HG03175 (cell line): ENCODE measurements around the gene TIAM1.

Experiments
- ATAC-seq: cut with Tn5 transposase; IDR thresholded peaks from one replicate; pipeline ENCODE4 v1.9.1; 2021; ENCODE audit warnings: mild to moderate bottlenecking, moderate library complexity; ENCODE audit not compliant: unreplicated experiment

TIAM1 gene

GRCh38 chr21:31290765-31291164, 53.3 kb downstream of the TIAM1 start:
- ATAC-seq = no peak

GRCh38 chr21:31289702-31290101, 54.4 kb downstream of the TIAM1 start:
- ATAC-seq = no peak

GRCh38 chr21:31288191-31288590, 55.9 kb downstream of the TIAM1 start:
- no peak for ATAC-seq

DNA sequence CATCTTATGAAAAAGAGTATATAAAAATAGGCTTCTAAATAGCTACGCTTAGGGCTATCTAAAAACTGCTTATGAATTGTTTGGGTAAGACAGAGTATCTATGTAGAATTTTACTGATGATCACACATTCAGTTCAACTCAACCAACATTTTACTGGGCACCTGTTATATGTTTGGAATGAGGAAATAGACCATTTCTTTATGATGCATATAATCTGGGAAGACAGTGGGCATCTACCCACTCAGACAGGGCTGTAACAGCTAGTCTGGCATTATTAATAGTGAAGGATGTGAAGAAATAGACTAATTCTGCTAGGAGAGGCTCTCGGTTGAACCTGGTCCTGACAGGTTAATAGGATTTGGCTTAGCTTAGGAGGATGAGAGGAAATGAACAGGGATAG, 56.9 kb downstream of the TIAM1 start:
- no peak for ATAC-seq

GRCh38 chr21:31286621-31287020, 57.4 kb downstream of the TIAM1 start:
- no peak for ATAC-seq

- no peak for ATAC-seq
Observed at GRCh38 chr21:31284797-31285397, 59.2 kb downstream of the TIAM1 start.

DNA sequence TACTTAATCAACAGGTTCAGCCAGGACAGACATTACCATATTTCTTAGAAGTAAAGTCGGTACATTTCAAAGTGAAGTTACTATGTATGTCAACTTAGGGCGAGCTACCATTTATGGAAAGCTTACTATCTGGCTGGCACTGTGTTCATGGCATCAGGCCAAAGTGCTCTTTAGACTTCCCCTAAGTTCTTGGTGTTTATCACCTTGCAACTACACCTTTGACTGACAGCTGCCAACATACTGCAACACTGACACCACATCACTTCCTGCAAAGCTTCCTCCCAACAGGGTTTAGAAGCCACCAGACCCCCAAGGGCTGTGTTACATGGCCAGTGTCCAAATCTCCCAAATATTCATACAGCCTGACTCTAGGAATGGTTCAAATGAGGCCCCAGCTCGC, 61.0 kb downstream of the TIAM1 start:
- ATAC-seq = no peak

GRCh38 chr21:31282095-31282709, 61.9 kb downstream of the TIAM1 start:
- no peak for ATAC-seq

- no peak for ATAC-seq
Observed at GRCh38 chr21:31281561-31281960, 62.5 kb downstream of the TIAM1 start.

- no peak for ATAC-seq
Observed at GRCh38 chr21:31279986-31280385, 64.1 kb downstream of the TIAM1 start.

DNA sequence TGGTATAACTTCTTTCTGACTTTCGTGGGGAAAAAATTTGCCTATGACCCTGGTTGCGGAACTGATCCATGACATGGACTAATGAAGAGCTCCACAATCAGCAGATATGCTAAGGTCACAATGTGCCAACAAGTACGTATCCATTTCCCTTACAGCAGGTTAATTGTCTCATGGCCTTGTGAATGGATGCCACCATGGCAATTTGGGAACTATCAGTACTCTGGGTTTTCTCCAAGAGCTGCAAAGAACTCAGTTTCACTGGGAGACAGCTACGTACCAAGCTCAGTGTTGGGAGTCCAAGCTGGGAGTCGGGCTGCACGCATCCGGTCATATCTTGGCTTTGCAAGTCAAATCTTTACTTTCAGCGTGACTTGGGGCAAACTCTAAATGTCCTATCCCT, 64.8 kb downstream of the TIAM1 start:
- ATAC-seq = no peak

- ATAC-seq = no peak
Observed at GRCh38 chr21:31278511-31279130, 65.4 kb downstream of the TIAM1 start.

- no peak for ATAC-seq
Observed at GRCh38 chr21:31276663-31277062, 67.4 kb downstream of the TIAM1 start.

- ATAC-seq = no peak
Observed at GRCh38 chr21:31275901-31276300, 68.2 kb downstream of the TIAM1 start.

- no peak for ATAC-seq
Observed at GRCh38 chr21:31273278-31273677, 70.8 kb downstream of the TIAM1 start.

DNA sequence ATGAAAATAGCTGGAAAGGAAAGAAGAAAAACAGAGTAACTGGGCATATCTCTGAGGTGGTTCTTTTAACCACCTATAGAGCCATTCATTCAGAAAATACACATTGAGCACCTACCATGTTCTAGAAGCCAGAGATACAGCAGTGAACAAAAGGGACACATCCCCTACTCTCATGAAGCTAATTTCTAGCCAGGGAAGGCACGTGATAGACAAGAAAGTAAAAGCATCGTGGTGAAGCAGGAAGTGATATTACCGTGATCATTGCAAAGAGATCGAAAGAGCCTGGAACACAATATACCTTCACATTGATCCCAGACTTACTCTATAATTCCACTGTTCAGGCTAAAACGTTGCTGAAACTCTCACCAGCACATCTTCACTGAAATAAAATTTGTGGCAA, 76.0 kb downstream of the TIAM1 start:
- ATAC-seq = no peak

DNA sequence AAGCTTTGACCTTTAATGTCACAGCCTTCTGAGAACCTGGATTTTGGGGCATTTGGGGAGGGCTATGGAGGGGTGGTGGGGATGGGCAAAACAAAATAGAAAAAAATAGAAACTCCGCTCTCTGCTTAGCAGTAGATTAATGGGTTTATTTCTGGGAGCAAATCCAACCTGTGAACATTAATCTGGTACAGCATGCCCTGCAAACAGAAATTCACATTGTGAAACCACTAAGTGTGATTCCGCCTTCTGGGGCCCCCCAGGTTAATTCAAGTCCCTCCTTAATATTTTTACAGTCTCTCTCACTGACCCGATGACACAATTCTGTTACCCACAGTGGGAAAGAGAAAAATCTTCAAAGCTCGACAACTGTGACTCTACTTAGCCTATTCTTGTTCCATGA, 76.4 kb downstream of the TIAM1 start:
- ATAC-seq = no peak

GRCh38 chr21:31266241-31266640, 77.8 kb downstream of the TIAM1 start:
- ATAC-seq = no peak

DNA sequence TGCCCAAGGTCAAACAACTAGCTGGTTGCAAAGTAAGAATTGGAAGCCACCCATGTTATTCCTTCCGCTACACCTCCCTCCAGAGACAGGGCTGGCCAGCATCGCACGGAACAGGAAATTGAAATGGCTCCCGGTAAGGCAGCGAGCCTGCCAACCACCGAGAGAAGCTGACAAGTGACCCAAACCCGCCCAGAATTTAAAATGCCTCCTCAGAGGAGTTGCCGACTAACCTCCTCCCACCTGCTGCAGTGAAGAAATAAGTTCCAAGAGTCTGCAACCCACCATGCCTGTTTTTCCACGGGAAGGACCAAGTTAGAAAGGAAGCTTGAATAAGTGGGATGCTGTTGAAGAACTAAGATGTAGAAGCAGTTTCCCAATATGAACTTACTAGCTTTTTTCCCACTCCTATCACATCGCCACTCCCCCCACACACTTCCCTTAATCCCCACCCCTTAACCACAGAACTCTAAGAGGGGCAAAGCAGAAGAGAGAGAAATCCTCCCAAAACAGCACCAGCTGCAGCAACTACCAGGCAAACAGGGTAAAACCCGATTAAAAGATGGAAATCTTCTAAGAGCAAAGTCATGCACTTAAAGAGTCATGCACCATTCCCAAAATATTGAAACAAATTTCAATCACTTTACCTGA, 78.6 kb downstream of the TIAM1 start:
- ATAC-seq = no peak

- ATAC-seq = no peak
Observed at GRCh38 chr21:31264574-31264973, 79.5 kb downstream of the TIAM1 start.

- ATAC-seq = no peak
Observed at GRCh38 chr21:31262728-31263127, 81.3 kb downstream of the TIAM1 start.

GRCh38 chr21:31261759-31262158, 82.3 kb downstream of the TIAM1 start:
- no peak for ATAC-seq
